ENCODE data around the gene PPP2R2C.

PPP2R2C gene

GRCh38 chr4:6343939-6344408, 128.4 kb downstream of the PPP2R2C start:
- Histone ChIP-seq H3K4me1 (ENCODE audit: insufficient read depth, low read length) (no peaks in the 10 kb centered on the region), H3K9me3 (ENCODE audit: control insufficient read depth, insufficient read depth, low read length) (no peaks in the 10 kb centered on the region), H3K9ac (ENCODE audit: low read depth, low read length) (no peak overlapping the region), H3K36me3 (ENCODE audit: insufficient read depth, low read length) (no peaks in the 10 kb centered on the region)

GRCh38 chr4:6342530-6343293, 129.7 kb downstream of the PPP2R2C start:
- H3K9me3 ChIP-seq (ENCODE audit: control insufficient read depth, insufficient read depth, low read length): no peaks in the 10 kb centered on the region
- H3K36me3 ChIP-seq (ENCODE audit: insufficient read depth, low read length): no peaks in the 10 kb centered on the region
- no peak overlapping the region for H3K9ac ChIP-seq (ENCODE audit: low read depth, low read length)
- H3K4me1 ChIP-seq (ENCODE audit: insufficient read depth, low read length): no peaks in the 10 kb centered on the region

- H3K9ac ChIP-seq (ENCODE audit: low read depth, low read length): no peak overlapping the region
- no peaks in the 10 kb centered on the region for H3K36me3 ChIP-seq (ENCODE audit: insufficient read depth, low read length)
- no peaks in the 10 kb centered on the region for H3K4me1 ChIP-seq (ENCODE audit: insufficient read depth, low read length)
- H3K9me3 ChIP-seq (ENCODE audit: control insufficient read depth, insufficient read depth, low read length): no peaks in the 10 kb centered on the region
These were observed 130.7 kb downstream of the PPP2R2C start for GRCh38 chr4:6341696-6342095.

- Histone ChIP-seq H3K36me3 (ENCODE audit: insufficient read depth, low read length) (no peaks in the 10 kb centered on the region), H3K9me3 (ENCODE audit: control insufficient read depth, insufficient read depth, low read length) (no peaks in the 10 kb centered on the region), H3K4me1 (ENCODE audit: insufficient read depth, low read length) (no peaks in the 10 kb centered on the region), H3K9ac (ENCODE audit: low read depth, low read length) (no peak overlapping the region)
These were observed 131.9 kb downstream of the PPP2R2C start for GRCh38 chr4:6340446-6341015.

GRCh38 chr4:6339818-6340445, 132.5 kb downstream of the PPP2R2C start:
- no peak overlapping the region for H3K9ac ChIP-seq (ENCODE audit: low read depth, low read length)
- no peaks in the 10 kb centered on the region for H3K36me3 ChIP-seq (ENCODE audit: insufficient read depth, low read length)
- H3K4me1 ChIP-seq (ENCODE audit: insufficient read depth, low read length): no peaks in the 10 kb centered on the region
- H3K9me3 ChIP-seq (ENCODE audit: control insufficient read depth, insufficient read depth, low read length): no peaks in the 10 kb centered on the region

GRCh38 chr4:6338951-6339817, 133.2 kb downstream of the PPP2R2C start:
- Histone ChIP-seq H3K36me3 (ENCODE audit: insufficient read depth, low read length) (no peaks in the 10 kb centered on the region; the same call in 1 of the 2 replicates), H3K9me3 (ENCODE audit: control insufficient read depth, insufficient read depth, low read length) (no peaks in the 10 kb centered on the region), H3K4me1 (ENCODE audit: insufficient read depth, low read length) (no peaks in the 10 kb centered on the region), H3K9ac (ENCODE audit: low read depth, low read length) (no peak overlapping the region)

GRCh38 chr4:6338175-6338950, 134.1 kb downstream of the PPP2R2C start:
- no peaks in the 10 kb centered on the region for H3K4me1 ChIP-seq (ENCODE audit: insufficient read depth, low read length)
- no peaks in the 10 kb centered on the region; the same call in 1 of the 2 replicates for H3K36me3 ChIP-seq (ENCODE audit: insufficient read depth, low read length)
- no peak overlapping the region for H3K9ac ChIP-seq (ENCODE audit: low read depth, low read length)
- H3K9me3 ChIP-seq (ENCODE audit: control insufficient read depth, insufficient read depth, low read length): no peaks in the 10 kb centered on the region

GRCh38 chr4:6337331-6337935, 135.0 kb downstream of the PPP2R2C start:
- Histone ChIP-seq H3K9me3 (ENCODE audit: control insufficient read depth, insufficient read depth, low read length) (no peaks in the 10 kb centered on the region), H3K36me3 (ENCODE audit: insufficient read depth, low read length) (no peaks in the 10 kb centered on the region; the same call in 1 of the 2 replicates), H3K9ac (ENCODE audit: low read depth, low read length) (no peak overlapping the region), H3K4me1 (ENCODE audit: insufficient read depth, low read length) (no peaks in the 10 kb centered on the region)

- Histone ChIP-seq H3K36me3 (ENCODE audit: insufficient read depth, low read length) (no peaks in the 10 kb centered on the region; the same call in 1 of the 2 replicates), H3K4me1 (ENCODE audit: insufficient read depth, low read length) (no peaks in the 10 kb centered on the region), H3K9me3 (ENCODE audit: control insufficient read depth, insufficient read depth, low read length) (no peaks in the 10 kb centered on the region), H3K9ac (ENCODE audit: low read depth, low read length) (no peak overlapping the region)
These were observed 136.2 kb downstream of the PPP2R2C start for GRCh38 chr4:6336166-6336565.

- Histone ChIP-seq H3K4me1 (ENCODE audit: insufficient read depth, low read length) (no peaks in the 10 kb centered on the region), H3K9ac (ENCODE audit: low read depth, low read length) (no peak overlapping the region), H3K36me3 (ENCODE audit: insufficient read depth, low read length) (no peaks in the 10 kb centered on the region; the same call in 1 of the 2 replicates), H3K9me3 (ENCODE audit: control insufficient read depth, insufficient read depth, low read length) (no peaks in the 10 kb centered on the region)
These were observed 137.3 kb downstream of the PPP2R2C start for GRCh38 chr4:6335040-6335590.

GRCh38 chr4:6334203-6334887, 138.1 kb downstream of the PPP2R2C start:
- Histone ChIP-seq H3K9ac (ENCODE audit: low read depth, low read length) (no peak overlapping the region), H3K36me3 (ENCODE audit: insufficient read depth, low read length) (no peaks in the 10 kb centered on the region; the same call in 1 of the 2 replicates), H3K9me3 (ENCODE audit: control insufficient read depth, insufficient read depth, low read length) (no peaks in the 10 kb centered on the region), H3K4me1 (ENCODE audit: insufficient read depth, low read length) (no peaks in the 10 kb centered on the region)

GRCh38 chr4:6333301-6334202, 138.9 kb downstream of the PPP2R2C start:
- no peaks in the 10 kb centered on the region for H3K9me3 ChIP-seq (ENCODE audit: control insufficient read depth, insufficient read depth, low read length)
- H3K9ac ChIP-seq (ENCODE audit: low read depth, low read length): no peak overlapping the region
- H3K36me3 ChIP-seq (ENCODE audit: insufficient read depth, low read length): no peaks in the 10 kb centered on the region; the same call in 1 of the 2 replicates
- no peaks in the 10 kb centered on the region for H3K4me1 ChIP-seq (ENCODE audit: insufficient read depth, low read length)
